ENCODE results near the gene KCTD18. TPM values are rescaled to one million over a fixed set of nuclear protein-coding genes. Genes with fewer than 3 reads are reported as not detected.

KCTD18 gene
- total and polyA plus RNA-seq, 10 of the 15 experiments (the other 5 are each of a cell fraction or from before 2014, with no cell fraction given), result 1.4 to 16.9 (median 12.5) TPM

GRCh38 chr2:200486529-200486928 is 23.3 kb downstream of the KCTD18 start:
- Histone ChIP-seq H3K27me3 (replicated peaks in 1 of 2; ENCODE audit: control insufficient read depth in 2 of 2, insufficient read depth in 2 of 2, low read length in 1 of 2) (no peaks in the 10 kb centered on the region), H3K36me3 (ENCODE audit: control insufficient read depth in 2 of 2, insufficient read depth in 2 of 2, low read length in 1 of 2) (peaks cover 0 to 5% of the 10 kb centered on the region in 2 experiments; a peak in 3 of 4 replicates), H3K9ac (ENCODE audit: control insufficient read depth, insufficient read depth, low read length) (no peak overlapping the region), H3K9me3 (replicated peaks; ENCODE audit: control insufficient read depth, insufficient read depth, low read length) (no peaks in the 10 kb centered on the region; the same call in 1 of the 3 replicates), H3K79me2 (ENCODE audit: control insufficient read depth, insufficient read depth, low read length) (no peaks in the 10 kb centered on the region), H2AFZ (ENCODE audit: control insufficient read depth, low read depth, low read length) (no peak overlapping the region), H3K27ac (ENCODE audit: control insufficient read depth, insufficient read depth) (no peak overlapping the region), H3K4me1 (ENCODE audit: control insufficient read depth, insufficient read depth, low read length) (no peaks in the 10 kb centered on the region), H4K20me1 (ENCODE audit: control insufficient read depth, insufficient read depth) (no peaks in the 10 kb centered on the region), H3K4me3 (no peak overlapping the region), H3K4me2 (ENCODE audit: control insufficient read depth, insufficient read depth) (no peak overlapping the region)
- ChIA-PET SMC1A (ENCODE audit: uncharacterized antibody, unreplicated experiment) (interaction anchor here (0.9 to 6.9 kb wide), 12 partner anchors 11 to 542 kb away, joined by 3 to 89 read pairs (median 4); no protein-coding TSS in a partner anchor), POLR2A (interaction anchor here (0.7 to 1.2 kb wide), 2 partner anchors 16 to 21 kb away, joined by 3 to 5 read pairs; no protein-coding TSS in a partner anchor), RAD21 (ENCODE audit: unreplicated experiment) (interaction anchor here (1.5 to 1.6 kb wide), 3 partner anchors 20 to 506 kb away, joined by 3 to 5 read pairs (median 5); partner anchors contain the start of gene KCTD18), CTCF (interaction anchor here (0.6 to 10.3 kb wide), 13 partner anchors 7 to 560 kb away, joined by 3 to 147 read pairs (median 14); no protein-coding TSS in a partner anchor)
- FAIRE-seq, result no peak
- no peak for DNase-seq (ENCODE audit: low read depth, low spot score)
- BruUV-seq (replicated peaks), result no TSS peak
- intact Hi-C loops (cut with micrococcal nuclease; ENCODE audit: unreplicated experiment), result no loop called here
- in situ Hi-C loops (cut with MboI), result loop anchor here (10.0 kb wide), 1 partner anchor 218 kb away; no protein-coding TSS in a partner anchor
- 72% methylated on average over 2 of the region's 2 CpGs for WGBS (ENCODE audit: insufficient coverage, insufficient replicate concordance, low lambda C conversion rate, missing lambda C conversion rate)
- ATAC-seq, result no peak
- TF ChIP-seq TBL1XR1 (IDR thresholded peaks at IDR 0.05; ENCODE audit: low read depth, low read length) (no peak), ZNF24 (IDR thresholded peaks at IDR 0.05) (no peak), RB1 (IDR thresholded peaks at IDR 0.05; ENCODE audit: borderline replicate concordance) (no peak), NR2F1 (conservative IDR thresholded peaks at IDR 0.05) (no peak), POLR2AphosphoS2 (IDR thresholded peaks at IDR 0.05; ENCODE audit: low read depth, low read length) (no peak), MEF2B (IDR thresholded peaks at IDR 0.05; ENCODE audit: partially characterized antibody, poor library complexity, severe bottlenecking) (no peak)
- TF ChIP-seq, protein P1, sequence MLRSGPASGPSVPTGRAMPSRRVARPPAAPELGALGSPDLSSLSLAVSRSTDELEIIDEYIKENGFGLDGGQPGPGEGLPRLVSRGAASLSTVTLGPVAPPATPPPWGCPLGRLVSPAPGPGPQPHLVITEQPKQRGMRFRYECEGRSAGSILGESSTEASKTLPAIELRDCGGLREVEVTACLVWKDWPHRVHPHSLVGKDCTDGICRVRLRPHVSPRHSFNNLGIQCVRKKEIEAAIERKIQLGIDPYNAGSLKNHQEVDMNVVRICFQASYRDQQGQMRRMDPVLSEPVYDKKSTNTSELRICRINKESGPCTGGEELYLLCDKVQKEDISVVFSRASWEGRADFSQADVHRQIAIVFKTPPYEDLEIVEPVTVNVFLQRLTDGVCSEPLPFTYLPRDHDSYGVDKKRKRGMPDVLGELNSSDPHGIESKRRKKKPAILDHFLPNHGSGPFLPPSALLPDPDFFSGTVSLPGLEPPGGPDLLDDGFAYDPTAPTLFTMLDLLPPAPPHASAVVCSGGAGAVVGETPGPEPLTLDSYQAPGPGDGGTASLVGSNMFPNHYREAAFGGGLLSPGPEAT (IDR thresholded peaks at IDR 0.05; ENCODE audit: low read depth), result no peak
